HL-60/S4 (cell line): Measurements from ENCODE around the gene ZNF215.
"Not testable (repeated sequence)": the region's sequence is repeated elsewhere in the genome, so short reads cannot be mapped to it uniquely, and the experiment has no call there.

Experiments used
- in situ Hi-C: fragments of 300-500 bp; cut with MboI; formaldehyde crosslinking; loops from 2 replicates; pipeline ENCODE4 v1.14.3; 2022; ENCODE audit warnings: low sequenced_read_pairs

ZNF215 gene

GRCh38 chr11:6926208-6927029 lies at the start of gene ZNF215:
ZNF215 (plus strand) TSS chr11:6926426; CDS start chr11:6932273, 5,847 bp downstream.
- in situ Hi-C loops: no loop called here

- in situ Hi-C loops: no loop called here
These were observed 49.3 kb upstream of the ZNF215 start for GRCh38 chr11:6876914-6877313.

GRCh38 chr11:6882751-6883150 lies 43.5 kb upstream of the ZNF215 start:
- in situ Hi-C loops: no loop called here

- in situ Hi-C loops: not testable (repeated sequence)
These were observed 38.5 kb upstream of the ZNF215 start for GRCh38 chr11:6887711-6888110.

- in situ Hi-C loops: no loop called here
These were observed 37.4 kb upstream of the ZNF215 start for GRCh38 chr11:6888830-6889229.

GRCh38 chr11:6889835-6890234 lies 36.4 kb upstream of the ZNF215 start:
- in situ Hi-C loops: no loop called here

GRCh38 chr11:6892400-6892799 lies 33.8 kb upstream of the ZNF215 start, which contains the start of gene OR2D2:
OR2D2 (minus strand) TSS chr11:6892500; CDS start chr11:6892500, 0 bp downstream.
- in situ Hi-C loops: no loop called here

GRCh38 chr11:6894097-6894496 lies 32.1 kb upstream of the ZNF215 start:
- in situ Hi-C loops: no loop called here

GRCh38 chr11:6895010-6895409 lies 31.2 kb upstream of the ZNF215 start:
- in situ Hi-C loops: no loop called here

- in situ Hi-C loops: no loop called here
These were observed 27.3 kb upstream of the ZNF215 start for GRCh38 chr11:6898911-6899310.

GRCh38 chr11:6900327-6900999 lies 25.8 kb upstream of the ZNF215 start:
- in situ Hi-C loops: no loop called here

GRCh38 chr11:6904804-6905203 lies 21.4 kb upstream of the ZNF215 start:
- in situ Hi-C loops: not testable (repeated sequence)

- in situ Hi-C loops: no loop called here
These were observed 14.8 kb upstream of the ZNF215 start for GRCh38 chr11:6911378-6911777.

- in situ Hi-C loops: no loop called here
These were observed 14.3 kb upstream of the ZNF215 start for GRCh38 chr11:6911948-6912347.

- in situ Hi-C loops: no loop called here
These were observed 6.5 kb upstream of the ZNF215 start for GRCh38 chr11:6919698-6920097.

- in situ Hi-C loops: no loop called here
These were observed 5.5 kb upstream of the ZNF215 start, which contains the start of gene OR2D3 for GRCh38 chr11:6920702-6921101. OR2D3 (plus strand) TSS chr11:6921002; CDS start chr11:6921002, 0 bp downstream.

GRCh38 chr11:6925007-6925577 lies 1.1 kb upstream of the ZNF215 start:
- in situ Hi-C loops: no loop called here

GRCh38 chr11:6925636-6926207 lies 504 bp upstream of the ZNF215 start:
- in situ Hi-C loops: no loop called here

GRCh38 chr11:6927030-6927617 lies 898 bp downstream of the ZNF215 start:
- in situ Hi-C loops: no loop called here

- in situ Hi-C loops: no loop called here
These were observed 2.7 kb downstream of the ZNF215 start for GRCh38 chr11:6928916-6929315.

- in situ Hi-C loops: no loop called here
These were observed 5.0 kb downstream of the ZNF215 start for GRCh38 chr11:6931146-6931713.
